ENCODE results near the gene HSD17B3.
"Not testable (repeated sequence)": the region's sequence is repeated elsewhere in the genome, so short reads cannot be mapped to it uniquely, and the experiment has no call there.

HSD17B3 gene

DNA sequence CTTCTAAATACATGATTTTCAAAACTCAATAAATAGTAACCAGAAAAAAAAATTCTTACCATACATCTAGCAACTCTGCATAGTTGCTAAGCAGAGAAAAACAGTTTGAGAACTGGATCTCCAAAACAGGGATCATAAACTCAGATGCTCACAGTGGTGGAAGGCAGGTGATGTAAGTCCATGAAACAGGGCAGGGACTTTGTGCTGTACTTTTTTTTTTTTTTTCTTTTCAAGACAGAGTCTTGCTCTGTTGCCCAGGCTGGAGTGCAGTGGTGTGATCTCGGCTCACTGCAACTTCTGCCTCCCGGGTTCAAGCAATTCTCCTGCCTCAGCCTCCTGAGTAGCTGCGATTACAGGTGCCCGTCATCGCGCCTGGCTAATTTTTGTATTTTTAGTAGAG is 5.0 kb upstream of the HSD17B3 start:
- not testable (repeated sequence) for DNase-seq (ENCODE audit: low read depth)

- no peak for DNase-seq (ENCODE audit: low read depth)
These were observed 3.2 kb upstream of the HSD17B3 start for GRCh38 chr9:96305171-96305570.

GRCh38 chr9:96304230-96304629 is 2.3 kb upstream of the HSD17B3 start:
- no peak for DNase-seq (ENCODE audit: low read depth)

DNA sequence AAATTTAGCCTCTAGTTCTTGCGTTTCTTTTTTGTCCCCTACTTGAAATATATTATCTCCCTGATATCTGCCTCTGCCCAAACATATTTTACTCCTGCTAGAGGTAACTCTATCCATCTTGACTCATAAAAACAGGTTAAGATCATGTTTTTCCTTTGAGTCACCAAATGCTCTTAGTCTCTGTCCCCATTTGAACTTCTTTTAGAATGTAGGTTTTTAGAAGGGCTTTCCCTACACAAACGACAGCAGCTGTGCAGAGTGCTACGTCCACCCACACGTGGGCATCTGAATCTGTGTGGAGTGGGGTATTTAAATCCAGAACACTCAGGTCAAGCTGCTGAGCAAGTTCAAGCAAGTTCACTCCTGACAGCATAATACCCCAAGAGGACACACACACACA is 2.2 kb downstream of the HSD17B3 start:
- DNase-seq (ENCODE audit: low read depth): no peak

DNA sequence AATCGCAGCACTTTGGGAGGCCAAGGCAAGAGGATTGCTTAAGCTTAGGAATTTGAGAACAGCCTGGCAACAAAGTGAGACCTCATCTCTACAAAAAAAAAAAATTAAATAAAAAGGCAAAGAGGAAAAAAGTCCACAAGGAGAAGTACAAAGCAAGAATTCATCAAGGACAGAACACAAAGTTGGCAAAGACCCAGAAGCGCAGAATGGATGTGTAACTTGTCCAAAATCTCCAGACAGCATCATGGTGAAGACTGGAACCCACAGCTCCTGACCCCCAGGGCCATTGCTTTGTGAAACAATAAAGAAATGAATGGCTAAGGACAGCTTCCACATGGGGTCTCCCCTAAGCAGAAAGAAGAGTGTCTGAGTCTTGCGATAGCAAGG is 7.8 kb downstream of the HSD17B3 start:
- DNase-seq (ENCODE audit: low read depth): no peak

GRCh38 chr9:96293498-96294158 is 8.3 kb downstream of the HSD17B3 start:
- no peak for DNase-seq (ENCODE audit: low read depth)

DNA sequence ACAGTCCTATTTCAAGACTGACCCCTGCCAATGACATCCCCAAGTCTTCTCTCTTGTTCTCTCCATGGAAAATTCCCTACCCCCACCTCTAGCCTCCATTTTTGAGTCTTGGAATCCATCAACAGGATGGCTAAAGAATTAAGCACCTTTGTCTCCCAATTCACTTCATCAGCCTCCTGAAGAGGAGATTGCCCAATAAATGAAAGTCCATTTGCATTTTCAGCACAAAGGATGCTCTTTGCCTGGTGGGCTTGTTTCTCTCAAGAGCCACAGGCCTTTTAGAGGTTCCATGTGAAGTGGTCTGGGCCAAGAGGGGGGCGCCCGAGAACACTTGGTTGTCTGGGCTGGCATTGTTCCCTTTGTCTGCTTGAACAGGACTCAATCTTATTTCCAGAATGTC is 12.6 kb downstream of the HSD17B3 start:
- no peak for DNase-seq (ENCODE audit: low read depth)

GRCh38 chr9:96281641-96282040 is 20.3 kb downstream of the HSD17B3 start:
- no peak for DNase-seq (ENCODE audit: low read depth)

- no peak for DNase-seq (ENCODE audit: low read depth)
These were observed 22.0 kb downstream of the HSD17B3 start for GRCh38 chr9:96279932-96280331.

DNA sequence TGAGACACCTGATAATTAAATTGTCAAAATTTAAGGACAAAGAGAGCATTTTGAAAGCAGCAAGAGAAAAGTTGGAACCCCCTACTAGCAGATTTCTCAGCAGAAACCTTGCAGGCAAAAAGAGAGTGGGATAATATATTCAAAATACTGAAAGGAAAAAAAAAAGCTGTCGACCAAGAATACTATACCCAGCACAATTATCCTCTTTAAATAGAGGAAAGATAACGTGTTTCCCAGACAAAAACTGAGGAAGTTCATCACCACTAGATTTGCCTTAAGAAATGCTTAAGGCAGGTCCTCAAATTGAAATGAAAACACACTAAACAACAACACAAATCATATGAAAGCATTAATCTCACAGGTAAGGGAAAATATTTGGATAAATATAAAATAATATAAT is 27.0 kb downstream of the HSD17B3 start:
- no peak for DNase-seq (ENCODE audit: low read depth)

DNA sequence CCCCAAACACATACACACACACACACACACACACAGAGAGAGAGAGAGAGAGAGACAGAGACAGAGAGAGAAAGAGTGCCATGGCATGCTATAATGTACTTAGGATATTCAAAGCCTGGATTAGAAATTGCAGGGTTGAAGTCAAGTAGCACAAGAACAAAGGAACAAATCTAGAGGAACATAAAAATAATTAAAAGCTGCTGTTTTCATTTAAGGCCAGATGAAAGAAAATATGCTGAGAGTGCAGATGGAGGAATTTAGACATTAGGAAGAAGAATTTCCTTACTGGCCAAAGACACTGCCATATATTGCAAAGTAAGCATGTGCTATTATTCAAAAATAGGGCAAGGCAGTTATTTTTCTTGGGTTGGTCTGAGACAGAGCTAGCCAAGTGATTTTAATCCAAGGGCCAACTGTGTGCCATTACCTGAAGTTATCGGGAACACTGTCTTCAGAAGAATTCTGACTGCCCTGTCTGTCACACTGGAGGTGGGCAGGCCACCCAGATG is 31.7 kb downstream of the HSD17B3 start:
- no peak for DNase-seq (ENCODE audit: low read depth)

GRCh38 chr9:96258967-96259366 is 43.0 kb downstream of the HSD17B3 start:
- no peak for DNase-seq (ENCODE audit: low read depth)

DNA sequence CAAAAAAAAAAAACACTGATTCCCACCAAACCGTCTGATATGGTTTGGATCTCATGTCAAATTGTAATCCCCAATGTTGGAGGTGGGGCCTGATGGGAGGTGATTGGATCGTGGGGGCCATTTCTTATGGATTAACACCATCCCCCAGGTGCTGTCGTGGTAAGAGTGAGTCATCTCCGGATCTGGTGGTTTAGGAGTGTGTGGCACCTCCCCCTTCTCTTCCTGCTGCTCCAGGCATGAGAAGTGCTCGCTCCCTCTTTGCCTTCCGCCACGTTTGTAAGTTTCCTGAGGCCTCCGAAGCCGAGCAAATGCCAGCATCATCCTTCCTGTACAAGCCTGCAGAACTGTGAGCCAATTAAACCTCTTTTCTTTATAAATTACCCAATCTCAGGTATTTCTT is 45.2 kb downstream of the HSD17B3 start:
- DNase-seq (ENCODE audit: low read depth): no peak

DNA sequence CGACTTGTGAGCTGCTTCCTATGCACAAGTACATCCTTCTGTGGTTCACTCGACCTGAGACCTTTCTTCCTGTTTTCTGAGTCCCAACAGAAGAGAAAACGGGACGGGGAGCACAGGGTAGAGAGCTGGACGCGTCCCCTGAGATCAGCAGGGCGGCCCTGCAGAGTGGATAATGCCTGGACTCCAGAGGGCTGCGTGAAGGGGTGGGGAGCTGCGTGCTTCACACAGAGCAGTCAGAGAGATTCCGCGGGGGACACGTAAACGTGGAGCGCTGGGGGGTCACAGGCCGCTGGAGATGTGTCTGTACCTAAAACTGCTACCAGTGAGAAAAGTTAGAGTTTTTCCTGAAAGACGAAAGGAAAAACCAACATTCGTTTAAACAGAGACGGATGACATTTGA is 46.3 kb downstream of the HSD17B3 start:
- DNase-seq (ENCODE audit: low read depth): no peak

DNA sequence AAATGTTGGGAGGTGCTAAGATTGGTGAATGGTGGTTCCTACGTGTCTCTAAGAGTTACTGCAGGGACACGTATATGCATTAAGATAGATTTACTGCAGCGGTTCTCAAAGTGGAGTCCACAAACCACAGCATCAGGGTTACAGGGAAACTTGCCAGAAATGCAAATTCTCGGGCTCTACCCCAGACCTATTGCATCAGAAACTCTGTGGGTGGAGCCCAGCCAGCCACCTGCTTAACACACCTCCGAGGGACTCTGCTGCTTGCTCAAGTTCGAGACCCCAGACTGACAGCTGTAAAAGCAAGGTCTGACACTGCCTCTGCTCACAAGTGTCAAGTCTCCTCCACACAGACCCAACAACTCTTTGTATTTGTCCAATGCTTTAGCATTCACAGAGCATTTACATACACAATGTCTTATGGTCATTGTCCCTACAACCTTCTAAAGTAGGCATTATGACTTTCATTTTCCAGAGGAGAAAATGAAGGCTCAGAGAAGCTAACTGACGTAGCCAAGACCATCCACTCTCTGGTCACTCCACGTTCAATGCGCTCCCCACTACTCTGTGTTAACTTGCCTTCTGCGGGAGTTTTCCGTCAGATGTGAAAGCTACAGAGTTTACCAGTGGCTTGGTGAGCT is 48.8 kb downstream of the HSD17B3 start:
- no peak for DNase-seq (ENCODE audit: low read depth)

GRCh38 chr9:96251451-96251850 is 50.5 kb downstream of the HSD17B3 start:
- DNase-seq (ENCODE audit: low read depth): no peak

DNA sequence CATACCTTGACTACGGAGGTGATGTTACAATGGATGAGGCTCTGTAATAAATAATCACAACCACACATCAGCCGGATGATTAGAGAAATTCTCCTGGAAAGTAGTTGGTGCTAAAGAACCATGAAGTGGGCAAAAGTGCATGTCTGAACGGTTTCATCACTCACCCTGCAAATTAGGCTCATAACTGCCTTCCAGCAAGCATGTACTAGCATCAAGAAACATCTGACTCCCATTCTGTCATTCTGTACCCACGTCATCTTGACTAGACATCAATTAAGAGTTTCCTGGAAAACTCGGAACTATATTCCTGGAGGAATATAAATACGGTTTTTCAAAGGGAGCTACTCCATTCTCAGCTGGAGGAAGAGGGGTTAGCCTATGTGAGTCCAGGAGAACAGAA is 52.2 kb downstream of the HSD17B3 start:
- no peak for DNase-seq (ENCODE audit: low read depth)

DNA sequence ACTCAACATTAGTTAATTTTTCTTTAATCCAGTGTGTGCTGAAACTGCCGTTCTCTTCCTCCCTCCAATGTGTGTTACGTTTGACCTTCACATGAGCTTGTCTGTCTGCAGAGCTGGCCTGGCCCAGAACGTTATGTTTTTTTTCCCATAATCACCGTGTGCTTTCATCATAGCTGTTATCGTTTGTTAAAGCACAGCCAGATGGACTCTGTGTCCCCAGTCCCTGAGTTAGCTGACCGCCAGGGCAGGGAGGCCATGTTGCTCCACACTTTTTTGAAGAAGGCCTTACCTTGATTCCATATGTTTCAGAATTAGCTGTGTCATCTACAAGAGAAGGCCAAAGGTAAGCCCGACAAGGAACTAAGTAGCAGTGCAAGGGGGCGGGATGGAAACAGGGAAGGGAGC is 55.7 kb downstream of the HSD17B3 start:
- DNase-seq (ENCODE audit: low read depth): no peak

DNA sequence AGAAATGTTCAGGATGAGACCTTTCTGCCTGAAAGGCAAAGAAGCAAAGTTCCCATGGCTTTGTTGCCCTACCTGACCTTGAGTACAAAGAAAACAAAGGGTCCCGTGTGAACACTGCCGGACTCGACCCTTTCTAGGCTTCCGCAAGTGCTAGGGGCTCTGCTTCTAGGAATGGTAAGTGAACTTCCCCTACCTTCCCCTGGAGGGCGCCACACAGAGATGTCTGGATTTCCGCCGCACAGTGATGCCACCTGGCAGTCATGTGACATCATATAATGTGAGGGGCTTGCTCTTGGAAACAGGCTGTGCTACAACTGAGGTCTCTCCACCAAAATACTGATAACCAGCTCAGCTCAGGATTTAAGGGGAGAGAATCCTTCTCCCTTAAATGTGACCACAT is 56.6 kb downstream of the HSD17B3 start:
- DNase-seq (ENCODE audit: low read depth): no peak

DNA sequence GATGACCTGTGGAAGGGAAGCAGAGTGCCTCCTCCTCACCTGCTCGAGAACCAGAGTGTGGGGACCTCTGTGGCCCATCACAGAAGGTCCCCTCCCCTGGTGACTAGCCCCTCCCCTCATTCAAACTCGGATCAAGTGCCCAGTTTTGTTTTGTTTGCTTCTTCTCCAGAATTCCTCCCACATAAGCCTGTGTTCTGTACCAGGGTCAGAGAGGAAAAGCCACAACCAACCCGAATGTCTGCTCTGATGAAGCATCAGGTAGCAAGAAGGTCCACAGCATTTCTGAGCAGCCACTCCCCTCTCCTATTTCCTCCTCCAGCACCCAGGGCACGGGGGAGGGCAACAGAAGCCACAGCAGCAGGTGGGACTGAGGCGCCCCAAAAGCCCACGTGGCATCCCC is 58.2 kb downstream of the HSD17B3 start:
- DNase-seq (ENCODE audit: low read depth): no peak

- no peak for DNase-seq (ENCODE audit: low read depth)
These were observed 59.2 kb downstream of the HSD17B3 start for GRCh38 chr9:96242811-96243210.

- DNase-seq (ENCODE audit: low read depth): no peak
These were observed 60.6 kb downstream of the HSD17B3 start for GRCh38 chr9:96241391-96241809.

- DNase-seq (ENCODE audit: low read depth): no peak
These were observed 65.0 kb downstream of the HSD17B3 start for GRCh38 chr9:96236854-96237550.
